ENCODE results near the gene PKP1.

PKP1 gene

GRCh38 chr1:201260648-201261311 lies 22.5 kb upstream of the PKP1 start:
- no peak for DNase-seq

- no peak for DNase-seq
Observed at GRCh38 chr1:201261771-201262547, 21.3 kb upstream of the PKP1 start.

GRCh38 chr1:201262963-201263608 lies 20.2 kb upstream of the PKP1 start:
- DNase-seq: no peak

GRCh38 chr1:201264072-201264471 lies 19.2 kb upstream of the PKP1 start:
- no peak for DNase-seq

GRCh38 chr1:201264554-201264953 lies 18.8 kb upstream of the PKP1 start:
- no peak for DNase-seq

- no peak for DNase-seq
Observed at GRCh38 chr1:201265756-201266155, 17.6 kb upstream of the PKP1 start.

GRCh38 chr1:201266276-201266675 lies 17.0 kb upstream of the PKP1 start:
- no peak for DNase-seq

GRCh38 chr1:201266774-201267173 lies 16.5 kb upstream of the PKP1 start:
- DNase-seq: no peak

GRCh38 chr1:201267481-201268229 lies 15.7 kb upstream of the PKP1 start:
- no peak for DNase-seq

- no peak for DNase-seq
Observed at GRCh38 chr1:201268604-201269151, 14.6 kb upstream of the PKP1 start.

GRCh38 chr1:201269281-201269680 lies 14.0 kb upstream of the PKP1 start:
- no peak for DNase-seq

GRCh38 chr1:201269900-201270410 lies 13.4 kb upstream of the PKP1 start:
- no peak for DNase-seq

GRCh38 chr1:201270616-201271390 lies 12.5 kb upstream of the PKP1 start:
- no peak for DNase-seq

- no peak for DNase-seq
Observed at GRCh38 chr1:201272799-201273198, 10.5 kb upstream of the PKP1 start.

GRCh38 chr1:201274616-201275252 lies 8.6 kb upstream of the PKP1 start:
- DNase-seq: no peak

- no peak for DNase-seq
Observed at GRCh38 chr1:201275253-201275666, 8.0 kb upstream of the PKP1 start.

- no peak for DNase-seq
Observed at GRCh38 chr1:201276891-201277290, 6.4 kb upstream of the PKP1 start.

GRCh38 chr1:201277441-201277840 lies 5.9 kb upstream of the PKP1 start:
- DNase-seq: no peak

- no peak for DNase-seq
Observed at GRCh38 chr1:201279313-201279712, 4.0 kb upstream of the PKP1 start.

- DNase-seq: no peak
Observed at GRCh38 chr1:201280884-201281283, 2.4 kb upstream of the PKP1 start.

GRCh38 chr1:201281573-201281972 lies 1.7 kb upstream of the PKP1 start:
- DNase-seq: no peak

Data from NCI-H2081 treated with DMSO at 0.1 percent for 48 hours (cell line).